Naive thymus-derived CD8-positive, alpha-beta T cell (primary cell): ENCODE data around the gene LYPD4. TPM values are rescaled to one million over a fixed set of nuclear protein-coding genes. Genes with fewer than 3 reads are reported as not detected.

Experiments
- ATAC-seq, 2 donors: fragments of 150-1000 bp; cut with Tn5 transposase in 1 of 2; sonication (Bioruptor Pico), chemical (Tn5 transposase) in 1 of 2; 1 replicate in 1 of 2; 2 replicates in 1 of 2; pipeline ENCODE4 v1.10.0; 2021; ENCODE audit warnings: mild to moderate bottlenecking in 2 of 2, moderate library complexity in 2 of 2
- POLR2A ChIA-PET: fragments of 350-600 bp; sonication (Branson Sonifier 250); formaldehyde crosslinking; loops from one replicate; lab custom pipeline; 2021; ENCODE audit warnings: antibody characterized with exemption; lab: Charles Lee
- DNase-seq, 10 donors: peaks; one replicate each; pipeline versions ENCODE4 v3.0.0 to v3.0.0-alpha.2; 2020 to 2022
- H3K27ac Mint-ChIP-seq, 10 donors: one replicate each; pipeline ENCODE4 v1.8.0; 2020 to 2022; ENCODE audit warnings: mild to moderate bottlenecking in 10 of 10, mixed read lengths in 10 of 10, moderate library complexity in 4 of 10, inconsistent platforms in 1 of 10
- H3K27me3 Mint-ChIP-seq, 5 donors: one replicate each; pipeline ENCODE4 v1.8.0; 2021 to 2022; ENCODE audit warnings: mixed read lengths in 5 of 5
- H3K36me3 Mint-ChIP-seq, 3 donors: one replicate each; pipeline ENCODE4 v1.8.0; 2020 to 2022; ENCODE audit warnings: mixed read lengths in 3 of 3, mild to moderate bottlenecking in 2 of 3, inconsistent platforms in 1 of 3
- H3K4me1 Mint-ChIP-seq, 4 donors: one replicate each; pipeline ENCODE4 v1.8.0; 2021 to 2022; ENCODE audit warnings: mixed read lengths in 4 of 4
- H3K4me3 Mint-ChIP-seq, 10 donors: one replicate each; pipeline ENCODE4 v1.8.0; 2020 to 2022; ENCODE audit warnings: mild to moderate bottlenecking in 10 of 10, mixed read lengths in 10 of 10, moderate library complexity in 6 of 10, inconsistent platforms in 1 of 10
- H3K9me3 Mint-ChIP-seq, 9 donors: one replicate each; pipeline ENCODE4 v1.8.0; 2020 to 2022; ENCODE audit warnings: mixed read lengths in 9 of 9, mild to moderate bottlenecking in 3 of 9, inconsistent platforms in 1 of 9, moderate library complexity in 1 of 9
- polyA plus RNA-seq, 3 donors: library from polyadenylated mRNA; unstranded; fragments of 300-500 nt; fragmentation: Illumina TruSeq; gene quantifications; one replicate each; pipeline ENCODE4 v1.2.3, GENCODE V29; 2021
- total RNA-seq, 8 experiments: library from RNA in 2 of 8; stranded (reverse) in 2 of 8; gene quantifications; one replicate each; pipeline ENCODE4 v1.2.3 and lab custom pipeline; 2021 to 2026

The LYPD4 gene
- total and polyA plus RNA-seq, 5 experiments from 2014 or later, result not detected

DNA sequence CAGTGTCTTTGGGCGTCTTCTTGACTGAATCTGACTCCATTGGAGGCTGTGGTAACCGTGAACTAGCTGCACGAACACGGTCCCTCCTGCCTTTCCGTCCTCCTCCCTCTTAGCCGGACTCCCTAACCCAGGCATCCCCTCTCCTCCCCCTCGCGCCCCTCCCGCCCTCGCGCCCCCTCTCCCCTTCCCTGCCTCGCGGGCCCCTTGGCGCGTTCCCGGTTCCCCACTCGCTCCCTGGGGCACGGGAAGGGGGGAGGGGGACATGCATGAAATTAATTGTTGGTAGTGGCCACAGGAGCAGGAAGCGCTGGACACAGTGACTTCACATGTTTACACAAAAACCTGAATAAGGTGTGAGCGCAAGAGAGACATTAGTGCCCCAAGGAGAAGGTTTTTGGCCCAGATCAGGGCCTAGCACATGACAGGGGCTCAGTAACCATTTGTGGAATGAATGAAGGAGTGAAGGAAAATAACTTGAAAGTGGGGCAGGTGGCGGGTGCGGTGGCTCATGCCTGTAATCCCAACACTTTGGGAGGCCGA, 638 bp upstream of the LYPD4 start:
- DNase-seq, result no peak
- H3K4me1 Mint-ChIP-seq, result peaks cover 0 to 4% (median 0%) of the 10 kb centered on the region in 4 donors
- H3K27me3 Mint-ChIP-seq, result peaks cover 0 to 5% (median 0%) of the 10 kb centered on the region in 5 donors
- H3K4me3 Mint-ChIP-seq, result no peak overlapping the region
- ATAC-seq, result no peak
- no peaks in the 10 kb centered on the region for H3K9me3 Mint-ChIP-seq
- POLR2A ChIA-PET, result no interaction called here
- no peak overlapping the region for H3K27ac Mint-ChIP-seq
- no peaks in the 10 kb centered on the region for H3K36me3 Mint-ChIP-seq

DNA sequence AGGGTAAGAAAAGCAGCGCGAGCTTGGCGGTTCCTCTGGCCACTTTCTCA, 343 bp upstream of the LYPD4 start, which contains the start of gene DMRTC2:
Gene DMRTC2, plus strand, starts transcription at position 42 of the 50 bp plus-strand sequence. CDS start 2,387 bp downstream, outside the sequence.
- ATAC-seq, result no peak
- H3K4me1 Mint-ChIP-seq, result peaks cover 0 to 4% (median 0%) of the 10 kb centered on the region in 4 donors
- peaks cover 0 to 5% (median 0%) of the 10 kb centered on the region in 5 donors for H3K27me3 Mint-ChIP-seq
- H3K36me3 Mint-ChIP-seq, result no peaks in the 10 kb centered on the region
- peak within 1 kb of the TSS in 2 of 10 donors; percentile 50 to 72 for H3K27ac Mint-ChIP-seq
- H3K4me3 Mint-ChIP-seq, result no peak within 1 kb of the TSS
- POLR2A ChIA-PET, result no interaction called here
- no peak for DNase-seq
- H3K9me3 Mint-ChIP-seq, result no peaks in the 10 kb centered on the region

DNA sequence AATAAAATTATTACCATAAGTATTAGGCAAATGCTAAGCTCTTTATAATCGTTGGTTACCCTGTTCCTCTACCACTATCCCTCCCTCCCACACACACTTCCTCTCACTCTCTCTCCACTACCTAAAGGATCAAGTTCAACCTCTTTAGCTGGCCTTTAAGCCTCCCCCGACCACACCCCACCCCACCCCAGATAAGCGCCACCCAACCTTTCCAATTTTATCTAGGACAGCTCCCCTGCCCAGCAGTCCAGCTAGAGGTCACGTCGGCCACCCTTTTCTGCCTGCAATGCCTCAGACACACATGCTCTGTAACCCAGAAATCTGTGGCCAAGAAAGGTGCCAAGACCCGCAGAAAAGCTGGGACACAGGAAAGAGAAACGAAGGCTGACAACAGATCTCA, 1.1 kb downstream of the LYPD4 start:
- DNase-seq, result no peak
- POLR2A ChIA-PET, result no interaction called here
- Mint-ChIP-seq H3K4me3 (no peak overlapping the region), H3K9me3 (no peaks in the 10 kb centered on the region), H3K27ac (no peak overlapping the region), H3K27me3 (peaks cover under 1 to 7% (median 5%) of the 10 kb centered on the region in 5 donors), H3K36me3 (no peaks in the 10 kb centered on the region), H3K4me1 (peaks cover 0 to 4% (median 0%) of the 10 kb centered on the region in 4 donors)
- ATAC-seq, result no peak

DNA sequence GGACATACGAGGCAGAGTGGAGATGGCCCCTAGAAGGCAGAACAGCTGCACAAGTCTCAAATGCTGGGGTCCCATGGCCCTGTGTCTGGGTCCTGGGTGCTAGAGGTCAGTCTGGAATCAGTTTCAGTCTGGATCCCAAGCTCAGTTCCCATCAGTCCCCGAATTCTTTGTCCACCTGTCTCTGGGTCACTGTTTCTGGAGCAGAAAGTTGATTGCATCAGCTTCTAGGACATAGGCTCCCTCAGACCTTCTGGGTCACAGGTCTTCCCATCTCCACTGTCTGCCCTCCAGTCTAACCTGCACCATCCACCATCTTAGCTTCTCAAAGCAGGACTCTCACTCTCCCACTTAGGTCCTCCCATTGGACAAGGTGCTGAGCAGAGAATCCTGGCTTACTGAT, 5.3 kb downstream of the LYPD4 start:
- Mint-ChIP-seq H3K27me3 (peaks cover 11 to 25% (median 15%) of the 10 kb centered on the region in 5 donors), H3K9me3 (no peaks in the 10 kb centered on the region), H3K27ac (no peak overlapping the region), H3K36me3 (no peaks in the 10 kb centered on the region), H3K4me1 (peaks cover 0 to 2% (median 0%) of the 10 kb centered on the region in 4 donors), H3K4me3 (no peak overlapping the region)
- ATAC-seq, result no peak
- POLR2A ChIA-PET, result no interaction called here
- no peak for DNase-seq

DNA sequence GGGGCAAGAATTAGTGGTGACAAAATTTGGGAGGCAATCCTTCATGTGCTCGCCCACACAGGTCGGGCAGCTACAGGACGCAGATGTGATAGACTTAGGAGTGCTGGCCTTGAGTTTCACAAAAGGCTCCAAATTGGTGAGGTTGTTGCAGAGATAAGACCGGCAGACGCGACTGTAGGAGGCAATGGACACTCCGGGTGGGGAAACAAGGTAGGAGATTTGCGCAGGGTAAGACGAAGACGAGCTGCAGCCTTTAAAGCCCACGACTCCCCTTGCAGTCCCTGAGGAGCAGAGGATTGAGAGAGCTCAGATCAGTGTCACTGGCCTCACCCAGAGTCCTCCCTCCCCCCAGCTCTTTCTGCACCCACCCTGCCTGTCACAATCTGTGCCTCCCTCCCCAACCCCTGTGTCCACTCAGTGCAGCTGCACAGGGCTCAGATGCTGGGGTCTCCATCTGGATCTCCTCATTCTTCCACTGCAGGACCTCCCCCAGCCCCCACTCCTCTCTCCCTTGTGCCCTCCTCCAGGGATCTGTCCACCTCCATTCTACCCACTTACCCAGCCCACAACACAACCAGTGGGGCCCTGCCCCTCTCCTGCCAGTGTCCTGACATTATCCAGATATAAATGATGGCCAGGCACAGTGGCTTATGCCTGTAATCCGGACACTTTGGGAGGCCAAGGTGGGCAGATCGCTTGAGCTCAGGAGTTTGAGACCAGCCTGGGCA, 6.3 kb downstream of the LYPD4 start:
- H3K9me3 Mint-ChIP-seq, result no peaks in the 10 kb centered on the region

DNA sequence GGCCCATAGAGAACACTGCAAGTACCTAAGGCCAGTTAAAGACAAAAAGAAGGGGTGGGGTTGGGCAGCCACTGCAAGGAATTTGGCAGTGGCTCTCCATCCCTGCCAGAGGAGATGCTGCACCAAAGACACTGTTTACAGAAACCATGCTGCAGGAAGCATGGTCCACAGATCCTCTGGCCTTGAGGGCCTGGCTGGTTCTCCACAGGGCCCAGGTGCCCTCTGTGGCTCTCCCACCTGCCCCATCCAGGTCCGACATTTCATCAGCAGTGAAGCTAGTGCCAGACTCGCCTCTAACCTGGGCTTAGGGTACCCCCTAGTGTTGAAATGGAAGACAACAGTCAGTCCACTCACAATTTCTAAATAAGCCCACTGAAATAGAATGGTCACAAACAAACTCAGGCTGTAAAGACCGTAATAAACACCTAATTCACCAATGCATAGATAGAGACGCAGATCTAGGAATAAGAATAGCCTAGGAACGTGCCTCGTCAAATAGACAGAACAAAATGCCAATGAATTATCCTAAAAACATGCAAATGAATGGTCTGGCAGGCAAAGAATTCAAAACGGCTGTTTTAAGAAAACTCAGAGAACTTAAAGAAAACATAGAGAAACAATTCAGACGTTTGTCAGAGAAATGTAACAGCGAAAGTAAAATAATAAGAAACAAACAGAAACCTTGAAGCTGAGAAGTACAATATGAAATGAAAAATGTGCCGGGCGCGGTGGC, 23.3 kb downstream of the LYPD4 start:
- no peak overlapping the region for H3K27ac Mint-ChIP-seq
- no peak overlapping the region for H3K4me3 Mint-ChIP-seq
- no peaks in the 10 kb centered on the region for H3K36me3 Mint-ChIP-seq
- no peaks in the 10 kb centered on the region for H3K9me3 Mint-ChIP-seq
- DNase-seq (peak in 8 of 10 donors; percentile 27 to 73 (median 54)), ATAC-seq (peak; percentile 80 to 88)
- POLR2A ChIA-PET, result interaction anchor here (0.6 to 0.8 kb wide), 2 partner anchors 9 to 33 kb away, joined by 4 to 5 read pairs; no protein-coding TSS in a partner anchor
- peaks cover 4 to 28% (median 16%) of the 10 kb centered on the region in 5 donors for H3K27me3 Mint-ChIP-seq
- H3K4me1 Mint-ChIP-seq, result peaks cover 0 to 3% (median 0%) of the 10 kb centered on the region in 4 donors

More for the DNA sequence above, 6.3 kb downstream of the LYPD4 start:
- Mint-ChIP-seq H3K4me3 (no peak overlapping the region), H3K4me1 (no peaks in the 10 kb centered on the region), H3K36me3 (no peaks in the 10 kb centered on the region), H3K27ac (peak overlapping the region in 1 of 10 donors; percentile 38), H3K27me3 (peaks cover 7 to 25% (median 15%) of the 10 kb centered on the region in 5 donors)
- ATAC-seq, result no peak
- POLR2A ChIA-PET, result no interaction called here
- DNase-seq, result no peak

DNA sequence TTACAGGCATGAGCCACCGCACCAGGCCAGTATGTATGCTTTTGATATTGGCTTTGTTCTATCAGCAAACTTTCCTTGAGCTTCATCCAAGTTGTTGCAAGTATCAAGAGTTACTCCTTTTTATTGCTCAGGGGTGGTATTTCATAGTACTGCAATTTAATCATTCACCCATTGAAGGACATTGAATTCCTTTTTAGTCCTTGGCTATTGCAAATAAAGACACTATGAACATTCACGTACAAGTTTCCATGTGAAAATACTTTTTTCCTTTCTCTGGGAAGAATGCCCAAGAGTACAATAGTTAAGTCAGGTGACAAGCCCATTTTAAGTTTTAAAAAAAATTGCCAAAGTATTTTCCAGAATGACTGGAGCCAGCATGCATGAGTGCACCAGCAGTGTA, 27.7 kb downstream of the LYPD4 start:
- Mint-ChIP-seq H3K9me3 (no peaks in the 10 kb centered on the region), H3K27me3 (peaks cover 4 to 10% (median 8%) of the 10 kb centered on the region in 5 donors), H3K4me3 (no peak overlapping the region), H3K36me3 (no peaks in the 10 kb centered on the region), H3K27ac (no peak overlapping the region), H3K4me1 (peaks cover 8 to 16% (median 12%) of the 10 kb centered on the region in 4 donors)
- ATAC-seq, result no peak
- POLR2A ChIA-PET, result interaction anchor here (0.7 kb wide), 1 partner anchor 118 kb away, joined by 6 read pairs; no protein-coding TSS in a partner anchor
- no peak for DNase-seq

DNA sequence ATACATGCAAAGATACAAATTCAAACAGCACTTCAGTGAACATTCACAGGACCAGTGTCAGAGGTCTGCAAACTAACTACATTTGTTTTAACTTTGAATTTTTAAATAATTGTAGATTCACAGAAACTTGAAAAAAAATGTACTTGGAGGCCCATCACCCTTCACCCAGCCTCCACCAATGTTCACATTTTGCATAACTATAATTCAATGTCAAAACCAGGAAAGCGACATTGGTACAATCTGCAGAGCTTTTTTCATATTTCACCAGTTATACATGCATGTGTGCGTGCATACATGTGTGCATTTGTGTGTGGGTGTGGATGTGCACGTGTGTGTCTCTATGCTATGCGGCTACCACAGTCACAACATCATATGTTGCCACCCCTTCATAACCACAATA, 29.2 kb downstream of the LYPD4 start:
- POLR2A ChIA-PET, result no interaction called here
- peaks cover 0 to 3% (median 2%) of the 10 kb centered on the region in 5 donors for H3K27me3 Mint-ChIP-seq
- H3K4me1 Mint-ChIP-seq, result peaks cover 5 to 21% (median 15%) of the 10 kb centered on the region in 4 donors
- DNase-seq, result no peak
- H3K27ac Mint-ChIP-seq, result no peak overlapping the region
- H3K36me3 Mint-ChIP-seq, result no peaks in the 10 kb centered on the region
- H3K4me3 Mint-ChIP-seq, result no peak overlapping the region
- ATAC-seq, result no peak
- H3K9me3 Mint-ChIP-seq, result no peaks in the 10 kb centered on the region

DNA sequence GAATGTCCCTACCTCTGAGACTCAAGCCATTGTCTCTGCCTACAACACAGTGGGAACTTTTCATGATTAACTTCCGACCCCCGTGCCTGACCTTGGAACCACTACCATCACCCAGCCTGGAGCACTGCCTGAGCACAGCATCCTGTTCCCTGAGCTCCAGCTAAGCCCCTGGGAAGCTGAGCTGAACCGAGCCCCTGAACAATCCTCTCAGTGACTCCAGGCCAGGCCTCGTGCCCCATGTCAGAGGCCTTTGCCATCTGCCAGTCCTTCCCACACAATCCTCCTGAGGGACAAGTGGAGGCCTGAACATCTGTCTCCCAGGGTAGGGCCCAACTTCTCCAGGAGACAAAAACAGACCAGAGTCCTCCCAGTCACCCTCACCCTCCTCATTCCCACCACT, 30.6 kb downstream of the LYPD4 start:
- H3K36me3 Mint-ChIP-seq, result no peaks in the 10 kb centered on the region
- H3K27me3 Mint-ChIP-seq, result peaks cover 0 to 17% (median 2%) of the 10 kb centered on the region in 5 donors
- H3K9me3 Mint-ChIP-seq, result no peaks in the 10 kb centered on the region
- DNase-seq (no peak), ATAC-seq (no peak)
- H3K4me1 Mint-ChIP-seq, result peaks cover 5 to 23% (median 15%) of the 10 kb centered on the region in 4 donors
- no peak overlapping the region for H3K27ac Mint-ChIP-seq
- POLR2A ChIA-PET, result no interaction called here
- no peak overlapping the region for H3K4me3 Mint-ChIP-seq

DNA sequence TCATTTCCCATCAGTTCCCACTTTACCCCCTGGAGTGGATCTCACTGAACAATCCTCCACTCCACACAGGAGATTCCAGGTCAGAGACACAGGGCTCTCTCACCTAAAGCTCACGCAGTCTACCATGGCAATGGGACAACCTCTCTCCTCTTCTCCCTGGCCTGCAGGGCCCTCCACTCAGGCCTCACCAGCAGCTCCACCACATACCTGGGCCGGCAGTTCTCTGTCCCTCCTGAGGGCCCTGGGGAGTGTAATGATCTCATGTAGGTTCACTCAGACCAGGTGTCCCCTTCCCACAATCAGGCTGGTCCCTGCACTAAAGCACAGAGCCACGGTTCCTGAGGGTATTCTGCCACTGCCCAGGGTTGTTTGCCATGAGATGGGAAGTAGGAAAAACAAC, 32.5 kb downstream of the LYPD4 start:
- H3K27ac Mint-ChIP-seq, result no peak overlapping the region
- no peaks in the 10 kb centered on the region for H3K36me3 Mint-ChIP-seq
- H3K9me3 Mint-ChIP-seq, result no peaks in the 10 kb centered on the region
- H3K4me3 Mint-ChIP-seq, result no peak overlapping the region
- POLR2A ChIA-PET, result interaction anchor here (0.7 kb wide), 1 partner anchor 9 kb away, joined by 4 read pairs; no protein-coding TSS in a partner anchor
- DNase-seq (no peak), ATAC-seq (no peak)
- peaks cover 5 to 29% (median 15%) of the 10 kb centered on the region in 4 donors for H3K4me1 Mint-ChIP-seq
- peaks cover 4 to 37% (median 6%) of the 10 kb centered on the region in 5 donors for H3K27me3 Mint-ChIP-seq

DNA sequence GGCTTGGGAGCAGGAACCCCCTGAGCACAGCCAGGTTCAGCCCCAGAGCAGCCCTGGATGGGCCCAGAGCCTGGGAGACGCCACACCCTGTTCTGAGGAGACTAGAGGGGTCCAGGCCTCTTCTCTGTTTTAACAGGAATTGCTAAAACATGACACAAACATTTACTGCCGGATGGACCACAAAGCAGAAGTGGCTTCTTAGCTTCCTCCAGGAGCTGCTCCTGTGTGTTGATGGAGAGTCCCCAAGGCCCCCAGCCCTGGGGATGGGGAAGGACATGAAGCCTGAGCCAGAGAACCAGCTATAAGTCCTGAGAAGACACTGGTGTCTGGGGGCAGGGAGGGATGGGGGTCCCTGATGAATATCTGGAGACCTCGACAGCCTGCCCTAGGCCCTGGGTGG, 33.4 kb downstream of the LYPD4 start:
- no peak for DNase-seq
- peaks cover 4 to 46% (median 7%) of the 10 kb centered on the region in 5 donors for H3K27me3 Mint-ChIP-seq
- H3K27ac Mint-ChIP-seq, result no peak overlapping the region
- H3K4me1 Mint-ChIP-seq, result peaks cover 5 to 29% (median 15%) of the 10 kb centered on the region in 4 donors
- no peaks in the 10 kb centered on the region for H3K36me3 Mint-ChIP-seq
- H3K4me3 Mint-ChIP-seq, result no peak overlapping the region
- ATAC-seq, result no peak
- no peaks in the 10 kb centered on the region for H3K9me3 Mint-ChIP-seq
- POLR2A ChIA-PET, result no interaction called here

DNA sequence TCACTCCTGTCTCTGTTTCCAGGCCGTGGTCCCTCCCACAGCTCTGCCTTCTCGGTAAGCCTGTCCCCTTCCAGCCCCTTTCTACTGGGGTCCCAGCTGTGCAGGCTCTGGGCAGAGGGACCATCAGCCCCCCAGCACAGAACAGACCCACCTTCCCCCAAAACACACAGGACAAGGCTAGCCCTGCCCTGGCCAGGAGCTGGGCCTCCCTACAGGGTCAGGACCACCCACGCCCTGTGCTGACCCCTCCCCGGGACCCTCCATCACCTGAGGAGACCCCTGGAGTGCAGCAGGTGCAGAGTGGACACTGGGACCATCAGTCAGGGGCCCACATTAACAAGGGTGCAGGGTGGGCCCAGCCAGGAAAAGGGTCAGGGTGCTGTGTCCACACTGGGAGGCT, 34.2 kb downstream of the LYPD4 start:
- Mint-ChIP-seq H3K36me3 (no peaks in the 10 kb centered on the region), H3K9me3 (no peaks in the 10 kb centered on the region), H3K4me3 (no peak overlapping the region), H3K4me1 (peaks cover 5 to 29% (median 14%) of the 10 kb centered on the region in 4 donors), H3K27ac (peak overlapping the region in 1 of 10 donors; percentile 53), H3K27me3 (peaks cover 4 to 53% (median 9%) of the 10 kb centered on the region in 5 donors)
- no peak for DNase-seq
- no peak for ATAC-seq
- POLR2A ChIA-PET, result no interaction called here
